Measurements from ENCODE around the gene C11orf16.

C11orf16 gene

DNA sequence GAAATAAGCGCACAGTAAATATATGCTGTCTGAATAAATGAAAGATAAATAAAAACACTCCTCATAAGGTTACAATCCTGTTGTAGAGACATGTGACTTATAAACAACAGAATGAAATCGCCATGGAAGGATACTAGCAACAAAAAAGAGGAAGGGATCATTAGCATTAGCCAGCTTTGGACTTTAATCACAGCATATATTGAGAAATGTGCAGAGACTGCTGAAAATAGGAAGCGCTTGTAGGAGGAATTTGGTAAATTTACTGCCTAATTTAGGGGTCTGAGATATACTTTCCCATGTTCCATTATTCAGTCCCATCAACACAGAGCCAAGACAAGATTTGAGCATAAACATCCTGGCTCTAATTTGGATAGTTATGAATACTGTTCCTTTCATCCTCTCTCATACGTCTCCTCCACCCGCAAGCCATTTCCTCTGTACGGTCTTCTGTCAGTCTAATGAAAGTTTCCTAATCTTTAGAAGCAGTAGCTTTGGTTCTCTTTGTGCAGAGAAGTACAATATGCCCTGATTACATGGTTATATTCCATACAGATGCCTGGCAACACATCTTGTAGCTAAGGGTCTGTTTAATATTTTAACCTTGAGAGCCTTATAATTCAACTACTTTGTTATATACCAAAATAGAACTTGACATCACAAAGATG lies 58.9 kb downstream of the C11orf16 start:
- no peaks in the 10 kb centered on the region for H3K36me3 ChIP-seq (ENCODE audit: low read depth)
- H3K27ac ChIP-seq (ENCODE audit: poor library complexity, severe bottlenecking), result no peak overlapping the region
- TF ChIP-seq, protein P1, sequence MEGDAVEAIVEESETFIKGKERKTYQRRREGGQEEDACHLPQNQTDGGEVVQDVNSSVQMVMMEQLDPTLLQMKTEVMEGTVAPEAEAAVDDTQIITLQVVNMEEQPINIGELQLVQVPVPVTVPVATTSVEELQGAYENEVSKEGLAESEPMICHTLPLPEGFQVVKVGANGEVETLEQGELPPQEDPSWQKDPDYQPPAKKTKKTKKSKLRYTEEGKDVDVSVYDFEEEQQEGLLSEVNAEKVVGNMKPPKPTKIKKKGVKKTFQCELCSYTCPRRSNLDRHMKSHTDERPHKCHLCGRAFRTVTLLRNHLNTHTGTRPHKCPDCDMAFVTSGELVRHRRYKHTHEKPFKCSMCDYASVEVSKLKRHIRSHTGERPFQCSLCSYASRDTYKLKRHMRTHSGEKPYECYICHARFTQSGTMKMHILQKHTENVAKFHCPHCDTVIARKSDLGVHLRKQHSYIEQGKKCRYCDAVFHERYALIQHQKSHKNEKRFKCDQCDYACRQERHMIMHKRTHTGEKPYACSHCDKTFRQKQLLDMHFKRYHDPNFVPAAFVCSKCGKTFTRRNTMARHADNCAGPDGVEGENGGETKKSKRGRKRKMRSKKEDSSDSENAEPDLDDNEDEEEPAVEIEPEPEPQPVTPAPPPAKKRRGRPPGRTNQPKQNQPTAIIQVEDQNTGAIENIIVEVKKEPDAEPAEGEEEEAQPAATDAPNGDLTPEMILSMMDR (IDR thresholded peaks at IDR 0.05; ENCODE audit: poor library complexity, severe bottlenecking), result no peak
- no peak for DNase-seq (ENCODE audit: low spot score)
- no peaks in the 10 kb centered on the region for H3K27me3 ChIP-seq (ENCODE audit: insufficient read depth, poor library complexity, severe bottlenecking)
- peaks cover 8% of the 10 kb centered on the region for H3K4me1 ChIP-seq (ENCODE audit: insufficient read depth, poor library complexity, severe bottlenecking)
- H3K9me3 ChIP-seq (ENCODE audit: severe bottlenecking), result no peaks in the 10 kb centered on the region
- H3K4me3 ChIP-seq (ENCODE audit: severe bottlenecking), result no peak overlapping the region
- no peak for ATAC-seq (ENCODE audit: low read depth)

DNA sequence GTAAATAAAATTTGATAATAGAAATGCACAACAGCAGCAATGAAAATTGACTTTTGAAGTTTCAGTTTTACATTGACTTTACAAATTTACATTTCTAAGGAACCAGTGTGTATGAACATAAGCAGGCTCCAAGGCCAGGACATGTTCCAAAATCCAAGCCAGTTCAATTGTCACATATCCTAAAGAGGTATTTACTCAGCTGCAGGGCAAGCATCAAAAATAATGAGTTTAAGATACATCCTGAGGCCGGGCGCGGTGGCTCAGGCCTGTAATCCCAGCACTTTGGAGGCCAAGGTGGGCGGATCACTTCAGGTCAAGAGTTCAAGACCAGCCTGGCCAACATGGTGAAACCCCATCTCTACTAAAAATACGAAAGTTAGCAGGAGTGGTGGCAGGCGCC lies 60.8 kb downstream of the C11orf16 start:
- H3K4me3 ChIP-seq (ENCODE audit: severe bottlenecking), result no peak overlapping the region
- TF ChIP-seq, protein P1 (IDR thresholded peaks at IDR 0.05; ENCODE audit: poor library complexity, severe bottlenecking), result no peak
- DNase-seq (ENCODE audit: low spot score) (no peak), ATAC-seq (ENCODE audit: low read depth) (no peak)
- H3K4me1 ChIP-seq (ENCODE audit: insufficient read depth, poor library complexity, severe bottlenecking), result peaks cover 21% of the 10 kb centered on the region
- H3K36me3 ChIP-seq (ENCODE audit: low read depth), result no peaks in the 10 kb centered on the region
- H3K9me3 ChIP-seq (ENCODE audit: severe bottlenecking), result no peaks in the 10 kb centered on the region
- H3K27ac ChIP-seq (ENCODE audit: poor library complexity, severe bottlenecking), result peak overlapping the region; percentile 67
- H3K27me3 ChIP-seq (ENCODE audit: insufficient read depth, poor library complexity, severe bottlenecking), result no peaks in the 10 kb centered on the region

DNA sequence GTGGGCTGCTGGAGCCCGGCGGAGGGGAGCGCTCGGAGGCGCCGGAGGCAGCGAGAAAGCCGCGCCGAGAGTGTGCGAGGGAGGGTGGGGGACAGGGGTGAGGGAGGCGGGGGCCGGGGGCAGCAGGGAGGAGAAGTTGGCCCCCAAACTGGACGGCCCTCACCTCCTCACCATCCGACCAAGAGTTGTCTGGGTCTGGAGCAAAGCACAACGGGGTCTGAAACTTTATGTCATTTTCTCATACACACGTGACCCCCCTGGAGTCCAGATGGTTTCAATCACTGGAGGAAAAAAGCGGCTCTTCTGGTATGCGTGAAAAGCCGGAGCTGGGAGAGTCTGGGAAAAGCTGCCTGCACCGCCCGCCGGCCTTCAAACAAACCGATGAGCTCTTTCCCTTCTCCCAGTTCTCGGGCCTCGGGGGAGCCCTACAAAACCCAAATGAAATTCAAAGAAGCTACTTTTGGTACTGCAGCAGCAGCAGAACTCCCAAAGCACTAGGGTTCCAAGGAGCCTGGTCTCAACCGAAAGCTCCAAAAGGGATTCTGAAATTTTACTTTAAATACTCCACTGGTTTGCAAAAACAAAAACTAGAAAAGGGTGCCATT lies 61.5 kb downstream of the C11orf16 start:
- peaks cover 28% of the 10 kb centered on the region for H3K4me1 ChIP-seq (ENCODE audit: insufficient read depth, poor library complexity, severe bottlenecking)
- peak overlapping the region; percentile 74 for H3K4me3 ChIP-seq (ENCODE audit: severe bottlenecking)
- no peaks in the 10 kb centered on the region for H3K27me3 ChIP-seq (ENCODE audit: insufficient read depth, poor library complexity, severe bottlenecking)
- ATAC-seq (ENCODE audit: low read depth) (peak; percentile 53), DNase-seq (ENCODE audit: low spot score) (no peak)
- no peaks in the 10 kb centered on the region for H3K9me3 ChIP-seq (ENCODE audit: severe bottlenecking)
- H3K36me3 ChIP-seq (ENCODE audit: low read depth), result no peaks in the 10 kb centered on the region
- H3K27ac ChIP-seq (ENCODE audit: poor library complexity, severe bottlenecking), result peak overlapping the region; percentile 67
- TF ChIP-seq, protein P1 (IDR thresholded peaks at IDR 0.05; ENCODE audit: poor library complexity, severe bottlenecking), result no peak

DNA sequence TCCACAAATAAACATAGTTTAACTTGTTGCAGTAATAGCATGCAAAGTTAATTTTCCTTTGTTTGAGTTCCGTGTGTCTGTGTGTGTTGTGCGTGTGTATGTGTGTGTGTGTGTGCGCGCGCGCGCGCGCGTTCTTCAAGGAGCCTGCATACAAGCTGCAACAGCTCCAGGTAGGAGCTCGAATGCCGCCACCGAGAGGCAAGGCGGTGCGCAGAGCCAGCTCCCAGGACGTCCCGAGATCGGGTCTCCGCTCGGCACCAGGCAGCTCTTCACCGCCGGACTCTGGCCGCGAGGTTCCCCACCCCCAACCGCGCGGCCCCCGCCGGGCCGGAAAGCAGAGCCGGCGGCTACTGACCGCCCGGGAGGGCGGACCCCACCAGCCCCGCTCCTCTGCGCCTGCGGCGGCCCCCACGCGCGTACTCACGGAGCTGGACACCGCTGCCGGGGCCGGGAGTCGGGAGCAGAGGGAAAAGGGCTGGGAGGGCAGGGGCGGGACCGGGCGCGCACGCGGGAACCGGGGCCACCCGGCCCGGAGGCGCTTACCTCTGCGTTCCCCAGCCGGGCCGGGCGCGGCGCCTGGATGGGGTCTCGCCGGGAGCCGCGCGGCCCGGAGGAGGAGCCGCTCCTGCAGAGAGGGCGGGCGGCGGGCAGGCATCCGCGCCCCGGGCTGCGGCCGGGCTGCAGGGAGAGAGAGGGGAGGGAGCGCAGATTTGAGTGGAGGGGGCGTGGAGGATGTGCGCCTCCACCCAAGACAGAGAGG lies 62.2 kb downstream of the C11orf16 start:
- Histone ChIP-seq H3K4me1 (ENCODE audit: insufficient read depth, poor library complexity, severe bottlenecking) (peaks cover 28% of the 10 kb centered on the region), H3K9me3 (ENCODE audit: severe bottlenecking) (no peaks in the 10 kb centered on the region), H3K36me3 (ENCODE audit: low read depth) (no peaks in the 10 kb centered on the region), H3K4me3 (ENCODE audit: severe bottlenecking) (peak overlapping the region; percentile 74), H3K27ac (ENCODE audit: poor library complexity, severe bottlenecking) (peak overlapping the region; percentile 67), H3K27me3 (ENCODE audit: insufficient read depth, poor library complexity, severe bottlenecking) (no peaks in the 10 kb centered on the region)
- ATAC-seq (ENCODE audit: low read depth) (peak; percentile 77), DNase-seq (ENCODE audit: low spot score) (peak; percentile 68)
- TF ChIP-seq, protein P1 (IDR thresholded peaks at IDR 0.05; ENCODE audit: poor library complexity, severe bottlenecking), result peak; percentile 29

Data from RWPE2 (cell line).